NCI-H146 treated with DMSO at 0.1 percent for 48 hours (cell line): ENCODE data around the gene NR3C2.
"Not testable (repeated sequence)": the region's sequence is repeated elsewhere in the genome, so short reads cannot be mapped to it uniquely, and the experiment has no call there.

Source experiments
- DNase-seq: peaks from one replicate; lab custom pipeline; 2025; ENCODE audit not compliant: unreplicated experiment; lab: John Stamatoyannopoulos, UW

The NR3C2 gene

GRCh38 chr4:148323316-148323715, 118.9 kb downstream of the NR3C2 start:
- not testable (repeated sequence) for DNase-seq

GRCh38 chr4:148315049-148315448, 127.2 kb downstream of the NR3C2 start:
- DNase-seq, result no peak

GRCh38 chr4:148312956-148313490, 129.2 kb downstream of the NR3C2 start:
- DNase-seq, result no peak

- no peak for DNase-seq
Measured at GRCh38 chr4:148311526-148311925, 130.7 kb downstream of the NR3C2 start.

GRCh38 chr4:148310756-148311155, 131.5 kb downstream of the NR3C2 start:
- DNase-seq, result no peak

- DNase-seq, result no peak
Measured at GRCh38 chr4:148305751-148306150, 136.5 kb downstream of the NR3C2 start.

- DNase-seq, result no peak
Measured at GRCh38 chr4:148302416-148302815, 139.8 kb downstream of the NR3C2 start.

- DNase-seq, result no peak
Measured at GRCh38 chr4:148300877-148301276, 141.3 kb downstream of the NR3C2 start.

GRCh38 chr4:148299337-148299736, 142.9 kb downstream of the NR3C2 start:
- no peak for DNase-seq

GRCh38 chr4:148296498-148296897, 145.7 kb downstream of the NR3C2 start:
- DNase-seq, result no peak

GRCh38 chr4:148295642-148296041, 146.6 kb downstream of the NR3C2 start:
- DNase-seq, result no peak

GRCh38 chr4:148293571-148293970, 148.6 kb downstream of the NR3C2 start:
- DNase-seq, result no peak

GRCh38 chr4:148292686-148293085, 149.5 kb downstream of the NR3C2 start:
- DNase-seq, result no peak

- no peak for DNase-seq
Measured at GRCh38 chr4:148289740-148290139, 152.5 kb downstream of the NR3C2 start.

GRCh38 chr4:148288448-148288847, 153.8 kb downstream of the NR3C2 start:
- DNase-seq, result no peak

GRCh38 chr4:148287111-148287510, 155.1 kb downstream of the NR3C2 start:
- DNase-seq, result no peak

GRCh38 chr4:148286012-148286411, 156.2 kb downstream of the NR3C2 start:
- DNase-seq, result no peak

GRCh38 chr4:148283665-148284064, 158.5 kb downstream of the NR3C2 start:
- no peak for DNase-seq

GRCh38 chr4:148278310-148278709, 163.9 kb downstream of the NR3C2 start:
- DNase-seq, result no peak

- DNase-seq, result no peak
Measured at GRCh38 chr4:148275266-148275665, 166.9 kb downstream of the NR3C2 start.

- DNase-seq, result no peak
Measured at GRCh38 chr4:148273501-148273986, 168.7 kb downstream of the NR3C2 start.

GRCh38 chr4:148271166-148271565, 171.0 kb downstream of the NR3C2 start:
- DNase-seq, result no peak

GRCh38 chr4:148270630-148271029, 171.6 kb downstream of the NR3C2 start:
- no peak for DNase-seq
